Putamen (tissue), 1 donor: ENCODE data around the gene NCAM2.
"Not testable (repeated sequence)": the region's sequence is repeated elsewhere in the genome, so short reads cannot be mapped to it uniquely, and the experiment has no call there.

Experiments used
- DNase-seq: peaks from one replicate; pipeline ENCODE4 v3.0.0-alpha.2; 2016; ENCODE audit warnings: low spot score

NCAM2 gene

GRCh38 chr21:21324297-21324696 lies 326.1 kb downstream of the NCAM2 start:
- no peak for DNase-seq

- DNase-seq = no peak
Observed at GRCh38 chr21:21332492-21332891, 334.3 kb downstream of the NCAM2 start.

- DNase-seq = no peak
Observed at GRCh38 chr21:21341041-21341440, 342.8 kb downstream of the NCAM2 start.

GRCh38 chr21:21345296-21345695 lies 347.1 kb downstream of the NCAM2 start:
- DNase-seq = no peak

- no peak for DNase-seq
Observed at GRCh38 chr21:21345872-21346271, 347.7 kb downstream of the NCAM2 start.

- DNase-seq = no peak
Observed at GRCh38 chr21:21366277-21366676, 368.1 kb downstream of the NCAM2 start.

- no peak for DNase-seq
Observed at GRCh38 chr21:21367583-21367982, 369.4 kb downstream of the NCAM2 start.

GRCh38 chr21:21373969-21374368 lies 375.8 kb downstream of the NCAM2 start:
- no peak for DNase-seq

GRCh38 chr21:21383126-21383525 lies 384.9 kb downstream of the NCAM2 start:
- no peak for DNase-seq

- no peak for DNase-seq
Observed at GRCh38 chr21:21384977-21385376, 386.8 kb downstream of the NCAM2 start.

- no peak for DNase-seq
Observed at GRCh38 chr21:21385404-21385803, 387.2 kb downstream of the NCAM2 start.

- no peak for DNase-seq
Observed at GRCh38 chr21:21387916-21388315, 389.7 kb downstream of the NCAM2 start.

GRCh38 chr21:21394064-21394463 lies 395.9 kb downstream of the NCAM2 start:
- DNase-seq = no peak

- no peak for DNase-seq
Observed at GRCh38 chr21:21396424-21396823, 398.2 kb downstream of the NCAM2 start.

- no peak for DNase-seq
Observed at GRCh38 chr21:21397464-21397863, 399.3 kb downstream of the NCAM2 start.

- no peak for DNase-seq
Observed at GRCh38 chr21:21401444-21401843, 403.2 kb downstream of the NCAM2 start.

- DNase-seq = not testable (repeated sequence)
Observed at GRCh38 chr21:21402187-21402586, 404.0 kb downstream of the NCAM2 start.

GRCh38 chr21:21404261-21404660 lies 406.1 kb downstream of the NCAM2 start:
- not testable (repeated sequence) for DNase-seq

GRCh38 chr21:21406921-21407320 lies 408.7 kb downstream of the NCAM2 start:
- no peak for DNase-seq

GRCh38 chr21:21412096-21412495 lies 413.9 kb downstream of the NCAM2 start:
- DNase-seq = no peak

GRCh38 chr21:21415741-21416140 lies 417.5 kb downstream of the NCAM2 start:
- no peak for DNase-seq

GRCh38 chr21:21434944-21435343 lies 436.7 kb downstream of the NCAM2 start:
- DNase-seq = no peak

- no peak for DNase-seq
Observed at GRCh38 chr21:21436012-21436534, 437.9 kb downstream of the NCAM2 start.

- DNase-seq = no peak
Observed at GRCh38 chr21:21439761-21440160, 441.6 kb downstream of the NCAM2 start.

GRCh38 chr21:21457077-21457476 lies 458.9 kb downstream of the NCAM2 start:
- DNase-seq = no peak
